SU-DHL-6 (cell line): Measurements from ENCODE around the gene PPME1.

Experiments
- H2AFZ ChIP-seq: fragments of 200-600 bp; sonication (generic); 2 replicates; pipeline ENCODE4 v1.6.1; 2014; ENCODE audit warnings: low read depth, mild to moderate bottlenecking, moderate library complexity, mixed read lengths, antibody characterized with exemption, low read length; ENCODE audit not compliant: severe bottlenecking
- H3F3A ChIP-seq: fragments of 200-600 bp; shearing (Covaris generic); 2 replicates; pipeline ENCODE4 v1.6.0; 2016; ENCODE audit warnings: antibody characterized with exemption, mild to moderate bottlenecking; ENCODE audit not compliant: insufficient read depth
- H3K27ac ChIP-seq: fragments of 200-600 bp; sonication (generic); 2 replicates; pipeline ENCODE4 v1.5.1; 2016; ENCODE audit warnings: low read depth, mild to moderate bottlenecking, low read length, moderate library complexity, mixed read lengths
- H3K27me3 ChIP-seq: fragments of 200-600 bp; sonication (generic), shearing (Covaris generic); 2 replicates; pipeline ENCODE4 v1.6.0; 2014; ENCODE audit warnings: mild to moderate bottlenecking, low read length
- H3K36me3 ChIP-seq: fragments of 200-600 bp; sonication (generic); 2 replicates; pipeline ENCODE4 v1.6.1; 2014; ENCODE audit warnings: mild to moderate bottlenecking, low read length, mixed read lengths
- H3K4me2 ChIP-seq: fragments of 300-600, 200-600 bp; shearing (Covaris generic), sonication (generic); 2 replicates; pipeline ENCODE4 v1.6.0; 2014; ENCODE audit warnings: low read length, low read depth, mild to moderate bottlenecking; ENCODE audit not compliant: poor library complexity, severe bottlenecking
- H3K4me3 ChIP-seq: fragments of 200-600 bp; sonication (generic); 2 replicates; pipeline ENCODE4 v1.5.1; 2014; ENCODE audit warnings: antibody characterized with exemption, low read length, mild to moderate bottlenecking, mixed read lengths; ENCODE audit not compliant: insufficient read depth, poor library complexity, severe bottlenecking
- H3K79me2 ChIP-seq: fragments of 200-600 bp; sonication (generic); 2 replicates; pipeline ENCODE4 v1.6.1; 2014; ENCODE audit warnings: mild to moderate bottlenecking, low read length, moderate library complexity; ENCODE audit not compliant: insufficient read depth
- H3K9ac ChIP-seq: fragments of 200-600 bp; sonication (generic); 2 replicates; pipeline ENCODE4 v1.7.0; 2014; ENCODE audit warnings: mild to moderate bottlenecking, low read length
- H3K9me2 ChIP-seq: fragments of 200-600 bp; sonication (generic); replicated peaks from 2 replicates; pipeline ENCODE4 v1.6.1; 2014; ENCODE audit warnings: low read length; ENCODE audit not compliant: insufficient read depth
- H3K9me3 ChIP-seq: fragments of 200-600 bp; sonication (generic); 2 replicates; pipeline ENCODE4 v1.6.1; 2014; ENCODE audit warnings: low read length, mixed read lengths; ENCODE audit not compliant: insufficient read depth
- H4K20me1 ChIP-seq: fragments of 200-600 bp; sonication (generic); 2 replicates; pipeline ENCODE4 v1.6.1; 2014; ENCODE audit warnings: low read depth, mild to moderate bottlenecking, antibody characterized with exemption, low read length, moderate library complexity, mixed read lengths
- CTCF ChIP-seq: fragments of 200-600 bp; sonication (generic); IDR thresholded peaks from one replicate; pipeline ENCODE4 v1.5.1; 2017; ENCODE audit warnings: antibody characterized with exemption, mild to moderate bottlenecking, low read length, moderate library complexity; ENCODE audit not compliant: insufficient read depth, poor library complexity, severe bottlenecking
- EZH2phosphoT487 ChIP-seq: fragments of 200-600 bp; sonication (generic), shearing (Covaris generic); conservative IDR thresholded peaks from 2 replicates; pipeline ENCODE4 v1.6.1; 2018; ENCODE audit warnings: mild to moderate bottlenecking, antibody characterized with exemption, low read length, moderate library complexity, mixed read lengths

The PPME1 gene

GRCh38 chr11:74255741-74256375 is 84.8 kb downstream of the PPME1 start:
- no peaks in the 10 kb centered on the region for H4K20me1 ChIP-seq
- TF ChIP-seq EZH2phosphoT487 (no peak), CTCF (peak; percentile 93)
- H3K9me2 ChIP-seq: no peaks in the 10 kb centered on the region
- no peaks in the 10 kb centered on the region for H3K36me3 ChIP-seq
- H3K27ac ChIP-seq: no peak overlapping the region
- no peak overlapping the region for H3K9ac ChIP-seq
- no peaks in the 10 kb centered on the region for H3K79me2 ChIP-seq
- H3K9me3 ChIP-seq: peaks cover 4% of the 10 kb centered on the region; the same call in 1 of the 2 replicates
- peaks cover under 1% of the 10 kb centered on the region; the same call in 1 of the 2 replicates for H3K27me3 ChIP-seq
- no peaks in the 10 kb centered on the region for H3F3A ChIP-seq
- no peak overlapping the region for H3K4me3 ChIP-seq
- no peak overlapping the region for H3K4me2 ChIP-seq
- H2AFZ ChIP-seq: no peak overlapping the region

GRCh38 chr11:74256378-74257133 is 85.5 kb downstream of the PPME1 start:
- no peak overlapping the region for H2AFZ ChIP-seq
- no peak overlapping the region for H3K4me2 ChIP-seq
- H3K4me3 ChIP-seq: no peak overlapping the region
- peaks cover 2% of the 10 kb centered on the region; the same call in 1 of the 2 replicates for H3K27me3 ChIP-seq
- H3K9me2 ChIP-seq: no peaks in the 10 kb centered on the region
- no peaks in the 10 kb centered on the region for H4K20me1 ChIP-seq
- TF ChIP-seq CTCF: no peak
- no peak for TF ChIP-seq EZH2phosphoT487
- no peaks in the 10 kb centered on the region for H3K79me2 ChIP-seq
- H3K9me3 ChIP-seq: peaks cover 11% of the 10 kb centered on the region; the same call in 1 of the 2 replicates
- H3K36me3 ChIP-seq: no peaks in the 10 kb centered on the region
- H3K27ac ChIP-seq: no peak overlapping the region
- no peak overlapping the region for H3K9ac ChIP-seq
- no peaks in the 10 kb centered on the region for H3F3A ChIP-seq

DNA sequence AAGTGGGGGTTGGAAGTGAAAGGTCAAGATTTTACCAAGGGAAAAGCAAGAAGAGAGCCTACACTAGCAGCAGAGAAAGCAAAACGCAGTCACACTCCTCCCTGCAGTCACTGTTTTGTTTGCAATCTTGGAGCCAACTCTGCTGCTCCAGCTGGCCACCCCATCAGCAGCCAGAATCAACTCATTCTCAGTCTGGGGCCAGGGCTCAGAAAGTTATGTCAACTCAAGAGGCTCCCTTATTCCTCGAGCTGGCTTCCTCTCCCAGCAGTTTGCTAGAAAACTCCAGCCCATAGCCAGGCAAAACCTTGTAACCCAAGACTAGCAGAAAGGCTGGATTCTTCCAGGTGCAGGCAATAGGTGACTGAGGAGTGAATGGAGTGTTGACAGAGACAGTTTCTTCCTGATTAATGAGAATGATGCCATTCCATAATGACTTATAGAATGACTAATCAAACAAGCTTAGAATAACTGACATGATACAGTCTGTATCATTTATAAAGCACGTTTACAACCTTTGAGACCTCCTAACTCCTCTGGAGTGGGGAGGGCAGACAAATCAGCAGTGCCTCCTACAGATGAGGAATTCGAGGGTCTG is 87.0 kb downstream of the PPME1 start:
- peaks cover 15% of the 10 kb centered on the region; the same call in 1 of the 2 replicates for H3K9me3 ChIP-seq
- H3K4me2 ChIP-seq: no peak overlapping the region
- no peaks in the 10 kb centered on the region for H3K9me2 ChIP-seq
- no peaks in the 10 kb centered on the region for H3K36me3 ChIP-seq
- no peaks in the 10 kb centered on the region for H3F3A ChIP-seq
- H4K20me1 ChIP-seq: no peaks in the 10 kb centered on the region
- no peak overlapping the region for H3K27ac ChIP-seq
- TF ChIP-seq EZH2phosphoT487 (no peak), CTCF (no peak)
- H3K79me2 ChIP-seq: no peaks in the 10 kb centered on the region
- no peak overlapping the region for H2AFZ ChIP-seq
- H3K27me3 ChIP-seq: peaks cover 2% of the 10 kb centered on the region; the same call in 1 of the 2 replicates
- H3K4me3 ChIP-seq: no peak overlapping the region
- no peak overlapping the region for H3K9ac ChIP-seq
